HG02571 (cell line): ENCODE data around the gene OR2K2.
"Not testable (repeated sequence)": the region's sequence is repeated elsewhere in the genome, so short reads cannot be mapped to it uniquely, and the experiment has no call there.

Experiments used
- ATAC-seq: cut with Tn5 transposase; IDR thresholded peaks from one replicate; pipeline ENCODE4 v1.9.1; 2021; ENCODE audit warnings: mild to moderate bottlenecking, moderate library complexity; ENCODE audit not compliant: unreplicated experiment

OR2K2 gene

GRCh38 chr9:111298111-111298510, 31.9 kb downstream of the OR2K2 start:
- no peak for ATAC-seq

- ATAC-seq: no peak
These were observed 32.8 kb downstream of the OR2K2 start for GRCh38 chr9:111297066-111297824.

- ATAC-seq: no peak
These were observed 35.2 kb downstream of the OR2K2 start for GRCh38 chr9:111294691-111295451.

GRCh38 chr9:111287127-111287526, 42.9 kb downstream of the OR2K2 start:
- no peak for ATAC-seq

GRCh38 chr9:111284703-111285102, 45.3 kb downstream of the OR2K2 start:
- ATAC-seq: no peak

- no peak for ATAC-seq
These were observed 47.2 kb downstream of the OR2K2 start for GRCh38 chr9:111282845-111283244.

- not testable (repeated sequence) for ATAC-seq
These were observed 49.2 kb downstream of the OR2K2 start for GRCh38 chr9:111280795-111281194.
